ENCODE data around the gene WNT5B.
A peak's percentile ranks its signal among the peaks of the same experiment; 100 is the strongest.
"Not testable (repeated sequence)": the region's sequence is repeated elsewhere in the genome, so short reads cannot be mapped to it uniquely, and the experiment has no call there.

Gene WNT5B

DNA sequence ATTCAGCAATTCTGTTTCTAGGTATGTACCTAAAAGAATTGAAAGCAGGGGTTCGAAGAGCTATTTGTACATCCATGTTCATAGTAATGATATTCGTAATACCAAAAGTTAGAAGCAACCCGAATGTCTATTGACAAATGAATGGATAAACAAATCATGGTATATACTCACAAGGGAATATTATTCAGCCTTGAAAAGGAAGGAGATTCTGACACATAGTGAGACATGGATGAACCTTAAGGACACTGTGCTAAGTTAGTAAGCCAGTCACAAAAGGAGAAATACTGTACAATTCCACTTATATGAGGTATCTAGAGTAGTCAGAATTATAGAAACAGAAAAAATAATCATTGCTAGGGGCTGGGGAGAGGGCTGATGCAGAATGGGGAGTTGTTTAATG is 30.3 kb upstream of the WNT5B start:
- Histone ChIP-seq H3K79me2 (ENCODE audit: insufficient read depth, low read length) (peaks cover 2% of the 10 kb centered on the region), H3K4me1 (ENCODE audit: insufficient read depth, low read length, poor library complexity, severe bottlenecking) (peaks cover 28% of the 10 kb centered on the region), H3F3A (ENCODE audit: low read depth) (no peaks in the 10 kb centered on the region), H3K36me3 (ENCODE audit: insufficient read depth, low read length) (no peaks in the 10 kb centered on the region), H3K4me3 (ENCODE audit: low read length, poor library complexity, severe bottlenecking) (no peak overlapping the region), H3K4me2 (ENCODE audit: low read depth, low read length, poor library complexity, severe bottlenecking) (no peak overlapping the region), H2AFZ (ENCODE audit: low read length) (no peak overlapping the region), H3K9me3 (ENCODE audit: insufficient read depth, low read depth, low read length) (no peaks in the 10 kb centered on the region), H3K9ac (ENCODE audit: low read depth, low read length, poor library complexity, severe bottlenecking) (no peak overlapping the region), H3K27me3 (ENCODE audit: insufficient read depth, low read length, poor library complexity, severe bottlenecking) (no peaks in the 10 kb centered on the region), H3K9me2 (replicated peaks; ENCODE audit: low read depth, low read length) (no peaks in the 10 kb centered on the region), H4K20me1 (ENCODE audit: insufficient read depth, low read length, poor library complexity, severe bottlenecking) (peaks cover under 1% of the 10 kb centered on the region)
- TF ChIP-seq CTCF (conservative IDR thresholded peaks at IDR 0.05; ENCODE audit: low read length) (no peak), EZH2phosphoT487 (IDR thresholded peaks at IDR 0.05; ENCODE audit: borderline replicate concordance) (no peak)

- Histone ChIP-seq H3K4me2 (ENCODE audit: low read depth, low read length, poor library complexity, severe bottlenecking) (peak overlapping the region; percentile 79), H3K4me1 (ENCODE audit: insufficient read depth, low read length, poor library complexity, severe bottlenecking) (peaks cover 15% of the 10 kb centered on the region)
- not testable (repeated sequence) for H4K20me1 ChIP-seq (ENCODE audit: insufficient read depth, low read length, poor library complexity, severe bottlenecking); H3K9me3 ChIP-seq (ENCODE audit: insufficient read depth, low read depth, low read length); H3F3A ChIP-seq (ENCODE audit: low read depth); H3K9ac ChIP-seq (ENCODE audit: low read depth, low read length, poor library complexity, severe bottlenecking); H3K36me3 ChIP-seq (ENCODE audit: insufficient read depth, low read length); H3K9me2 ChIP-seq (replicated peaks; ENCODE audit: low read depth, low read length); H3K27me3 ChIP-seq (ENCODE audit: insufficient read depth, low read length, poor library complexity, severe bottlenecking); H3K4me3 ChIP-seq (ENCODE audit: low read length, poor library complexity, severe bottlenecking); H3K79me2 ChIP-seq (ENCODE audit: insufficient read depth, low read length); H2AFZ ChIP-seq (ENCODE audit: low read length)
Observed at GRCh38 chr12:1602706-1603105, 26.3 kb upstream of the WNT5B start.

- H2AFZ ChIP-seq (ENCODE audit: low read length): no peak overlapping the region
- H3K4me3 ChIP-seq (ENCODE audit: low read length, poor library complexity, severe bottlenecking): no peak overlapping the region
- H3K4me1 ChIP-seq (ENCODE audit: insufficient read depth, low read length, poor library complexity, severe bottlenecking): peaks cover 22% of the 10 kb centered on the region
- H3K9me3 ChIP-seq (ENCODE audit: insufficient read depth, low read depth, low read length): no peaks in the 10 kb centered on the region
- H3K27me3 ChIP-seq (ENCODE audit: insufficient read depth, low read length, poor library complexity, severe bottlenecking): no peaks in the 10 kb centered on the region
- no peaks in the 10 kb centered on the region for H3F3A ChIP-seq (ENCODE audit: low read depth)
- no peaks in the 10 kb centered on the region for H3K9me2 ChIP-seq (replicated peaks; ENCODE audit: low read depth, low read length)
- TF ChIP-seq EZH2phosphoT487 (IDR thresholded peaks at IDR 0.05; ENCODE audit: borderline replicate concordance): no peak
- no peak for TF ChIP-seq CTCF (conservative IDR thresholded peaks at IDR 0.05; ENCODE audit: low read length)
- H3K79me2 ChIP-seq (ENCODE audit: insufficient read depth, low read length): no peaks in the 10 kb centered on the region
- H4K20me1 ChIP-seq (ENCODE audit: insufficient read depth, low read length, poor library complexity, severe bottlenecking): no peaks in the 10 kb centered on the region
- H3K9ac ChIP-seq (ENCODE audit: low read depth, low read length, poor library complexity, severe bottlenecking): no peak overlapping the region
- no peaks in the 10 kb centered on the region for H3K36me3 ChIP-seq (ENCODE audit: insufficient read depth, low read length)
- no peak overlapping the region for H3K4me2 ChIP-seq (ENCODE audit: low read depth, low read length, poor library complexity, severe bottlenecking)
Observed at GRCh38 chr12:1603269-1603993, 25.6 kb upstream of the WNT5B start.

- no peaks in the 10 kb centered on the region for H3K9me2 ChIP-seq (replicated peaks; ENCODE audit: low read depth, low read length)
- H4K20me1 ChIP-seq (ENCODE audit: insufficient read depth, low read length, poor library complexity, severe bottlenecking): no peaks in the 10 kb centered on the region
- H3F3A ChIP-seq (ENCODE audit: low read depth): no peaks in the 10 kb centered on the region
- H3K9me3 ChIP-seq (ENCODE audit: insufficient read depth, low read depth, low read length): no peaks in the 10 kb centered on the region
- no peaks in the 10 kb centered on the region for H3K27me3 ChIP-seq (ENCODE audit: insufficient read depth, low read length, poor library complexity, severe bottlenecking)
- no peak overlapping the region for H2AFZ ChIP-seq (ENCODE audit: low read length)
- H3K4me2 ChIP-seq (ENCODE audit: low read depth, low read length, poor library complexity, severe bottlenecking): no peak overlapping the region
- no peak overlapping the region for H3K9ac ChIP-seq (ENCODE audit: low read depth, low read length, poor library complexity, severe bottlenecking)
- no peaks in the 10 kb centered on the region for H3K36me3 ChIP-seq (ENCODE audit: insufficient read depth, low read length)
- no peaks in the 10 kb centered on the region for H3K79me2 ChIP-seq (ENCODE audit: insufficient read depth, low read length)
- H3K4me1 ChIP-seq (ENCODE audit: insufficient read depth, low read length, poor library complexity, severe bottlenecking): peaks cover 26% of the 10 kb centered on the region
- TF ChIP-seq EZH2phosphoT487 (IDR thresholded peaks at IDR 0.05; ENCODE audit: borderline replicate concordance) (no peak), CTCF (conservative IDR thresholded peaks at IDR 0.05; ENCODE audit: low read length) (no peak)
- no peak overlapping the region for H3K4me3 ChIP-seq (ENCODE audit: low read length, poor library complexity, severe bottlenecking)
Observed at GRCh38 chr12:1604464-1604863, 24.6 kb upstream of the WNT5B start.

Measured in Loucy (cell line).